Activated gamma-delta T cell treated with anti-CD3 and anti-CD28 coated beads, Interleukin-2, amount 50 U/mL, for 16 hours (primary cell): Measurements from ENCODE around the gene MMP26.

Experiments
- DNase-seq: peaks from one replicate; pipeline ENCODE4 v3.0.0-alpha.2; 2020; ENCODE audit warnings: low read depth

The MMP26 gene

DNA sequence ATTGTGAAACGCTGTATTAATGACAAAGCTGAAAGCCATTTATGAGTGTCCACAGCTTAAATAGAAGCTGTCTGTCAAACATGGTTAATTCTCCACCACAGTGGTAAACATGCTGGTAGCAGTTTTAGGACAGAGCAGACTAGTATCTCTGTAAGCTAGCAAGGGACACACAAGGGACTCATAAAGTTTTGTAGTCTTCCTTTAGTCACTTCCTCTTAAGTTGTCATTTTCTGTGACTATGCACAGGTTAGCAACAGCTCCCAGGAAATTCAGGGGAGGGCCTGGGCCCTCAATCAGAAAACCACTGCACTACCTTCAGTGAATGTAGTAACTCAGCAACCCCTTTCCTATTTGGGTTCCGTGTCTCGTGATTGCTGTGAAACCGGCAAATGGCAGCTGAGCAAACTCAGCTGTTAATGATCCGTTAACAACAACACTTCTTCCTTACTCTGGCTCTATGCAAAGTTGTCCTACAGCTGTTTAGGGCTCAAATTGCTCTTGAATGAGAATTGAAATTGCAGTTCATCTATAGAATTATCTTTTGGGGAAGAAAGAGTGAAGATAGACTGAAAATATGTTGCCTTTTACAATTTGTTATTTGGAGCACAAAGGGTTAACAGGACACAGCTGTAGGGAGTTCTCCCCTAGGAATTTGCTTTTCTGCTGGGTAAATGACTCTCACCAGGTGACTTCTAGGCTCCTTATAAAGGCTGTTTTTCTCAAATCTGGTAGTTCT, at the start of gene MMP26:
Gene MMP26, plus strand, starts transcription at position 731 of the 736 bp plus-strand sequence.
- DNase-seq, result no peak

DNA sequence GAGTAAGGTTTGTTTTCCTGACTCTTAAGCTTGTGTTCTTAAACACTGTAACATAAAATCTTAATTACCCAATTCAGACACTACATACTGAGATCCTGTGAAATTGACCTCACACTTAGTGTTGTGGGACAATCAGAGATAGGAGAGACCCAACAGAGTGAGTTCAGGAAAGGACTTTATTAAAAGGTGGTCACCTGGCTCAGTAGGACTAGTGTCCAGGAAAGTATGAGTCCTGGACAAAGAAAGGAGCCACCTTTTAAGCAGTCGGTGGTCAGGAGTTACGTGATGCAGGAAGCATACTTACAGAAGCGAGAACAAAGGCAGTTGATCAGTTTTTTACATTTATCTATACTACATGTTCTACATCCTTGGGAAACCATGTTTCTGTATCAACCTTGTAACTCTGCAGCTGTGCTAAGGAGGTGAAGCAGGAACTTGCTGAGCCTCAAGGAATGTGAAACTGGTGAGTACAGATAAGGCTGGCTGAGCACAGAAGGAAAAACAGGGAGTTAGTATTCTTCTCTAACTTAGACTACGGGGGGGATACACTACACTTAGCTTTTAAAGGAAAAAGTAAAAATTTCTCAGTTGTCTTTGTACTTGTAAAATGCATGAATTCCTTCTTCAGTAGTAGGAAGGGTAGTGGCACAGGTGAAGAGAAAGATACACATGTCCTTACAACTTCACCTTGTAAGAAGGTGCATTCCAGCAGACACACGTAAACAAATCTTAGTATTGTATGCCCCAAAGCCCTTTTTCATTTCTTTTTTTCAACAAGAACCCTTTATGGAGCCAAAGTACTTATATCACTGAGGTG, 45.7 kb upstream of the MMP26 start:
- no peak for DNase-seq

DNA sequence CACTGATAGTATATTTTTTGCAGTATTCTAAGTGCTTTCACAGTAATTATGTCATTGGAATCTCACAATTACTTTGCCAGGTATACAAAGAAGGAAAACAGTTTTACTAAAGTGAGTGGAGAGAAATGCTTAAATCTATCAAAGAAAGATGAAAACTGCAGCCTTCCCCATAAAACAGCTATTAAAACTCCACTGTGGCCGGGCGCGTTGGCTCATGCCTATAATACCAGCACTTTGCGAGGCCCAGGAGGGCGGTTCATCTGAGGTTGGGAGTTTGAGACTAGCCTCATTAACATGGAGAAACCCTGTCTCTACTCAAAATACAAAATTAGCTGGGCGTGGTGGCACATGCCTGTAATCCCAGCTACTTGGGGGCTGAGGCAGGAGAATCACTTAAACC, 41.7 kb upstream of the MMP26 start:
- DNase-seq, result no peak

DNA sequence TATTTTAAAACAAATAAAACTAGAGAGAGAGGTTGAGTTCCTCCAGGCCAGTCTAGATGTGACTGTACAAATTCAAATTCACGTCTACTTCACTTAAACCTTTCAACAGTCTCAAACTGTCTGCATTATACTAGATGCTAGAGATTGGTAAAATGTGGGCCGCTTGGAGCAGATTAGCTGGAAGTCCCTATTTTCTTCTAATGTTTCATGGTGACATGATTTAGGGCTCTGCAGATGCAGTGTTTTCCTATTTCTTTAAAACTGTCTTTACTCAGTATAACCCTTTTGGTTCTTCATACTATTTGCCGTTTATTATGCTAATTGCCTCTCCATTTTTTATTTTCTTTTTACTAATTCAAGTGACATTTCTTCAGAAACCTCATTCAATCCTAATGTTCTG, 40.4 kb upstream of the MMP26 start:
- no peak for DNase-seq

- DNase-seq, result no peak
Measured at GRCh38 chr11:4664786-4665185, 39.8 kb upstream of the MMP26 start.

- no peak for DNase-seq
Measured at GRCh38 chr11:4665424-4665823, 39.2 kb upstream of the MMP26 start.

DNA sequence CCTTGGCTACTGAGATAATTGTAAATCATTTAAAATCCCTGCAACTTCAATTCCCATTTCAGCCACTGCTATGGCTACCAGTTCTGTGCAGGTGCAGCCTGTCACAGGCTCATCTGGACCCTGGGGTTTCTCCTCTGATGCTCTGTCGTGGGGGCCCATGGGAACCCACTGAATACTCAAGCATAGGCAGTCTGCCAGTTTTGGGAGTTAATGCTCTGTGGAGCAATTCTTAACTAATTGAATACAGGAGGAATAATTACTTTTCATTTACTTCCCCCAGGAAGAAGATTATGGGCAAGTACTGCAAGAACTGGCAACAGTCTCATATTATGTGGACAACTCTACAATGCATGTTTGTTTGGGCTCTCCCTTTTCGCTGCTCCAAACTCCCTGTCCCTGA, 32.8 kb upstream of the MMP26 start:
- no peak for DNase-seq

DNA sequence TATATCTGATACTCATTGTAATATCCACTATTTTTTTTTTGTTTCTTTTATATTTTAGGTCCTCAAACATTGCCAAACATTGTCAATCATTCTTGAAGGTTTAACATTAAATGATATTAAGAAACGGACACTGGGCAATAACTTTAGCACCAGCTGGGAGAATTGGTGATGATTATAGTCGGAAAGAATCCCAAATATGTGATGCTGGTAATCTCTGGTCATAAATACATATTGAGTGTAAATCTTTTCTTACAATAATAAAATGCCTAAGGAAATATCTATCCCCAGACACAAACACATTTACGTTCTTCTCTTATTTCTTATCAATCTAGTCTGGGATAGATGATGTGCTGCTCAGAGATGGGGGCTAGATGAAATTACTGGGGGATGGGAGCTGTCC, 32.1 kb upstream of the MMP26 start:
- DNase-seq, result no peak

- no peak for DNase-seq
Measured at GRCh38 chr11:4673781-4674180, 30.8 kb upstream of the MMP26 start.

GRCh38 chr11:4677948-4678347, 26.6 kb upstream of the MMP26 start:
- DNase-seq, result no peak

DNA sequence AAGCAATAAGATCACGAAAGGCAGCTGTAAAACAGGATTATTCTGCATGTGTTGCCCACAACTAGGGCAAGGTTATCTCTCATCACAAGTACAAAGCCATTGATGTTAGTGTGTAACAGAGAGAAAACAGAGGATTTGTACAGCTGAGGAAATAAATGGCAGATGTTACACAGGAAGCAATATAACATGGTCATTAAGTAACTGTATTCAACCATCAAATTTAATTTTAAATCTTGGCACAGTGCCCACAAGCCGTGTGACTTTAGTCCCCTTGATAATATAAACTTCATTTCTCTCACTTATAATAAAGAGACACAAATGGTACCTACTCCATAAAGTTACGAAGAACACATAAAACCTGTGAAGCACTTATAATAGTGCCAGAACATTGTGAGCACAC, 24.2 kb upstream of the MMP26 start:
- DNase-seq, result no peak

DNA sequence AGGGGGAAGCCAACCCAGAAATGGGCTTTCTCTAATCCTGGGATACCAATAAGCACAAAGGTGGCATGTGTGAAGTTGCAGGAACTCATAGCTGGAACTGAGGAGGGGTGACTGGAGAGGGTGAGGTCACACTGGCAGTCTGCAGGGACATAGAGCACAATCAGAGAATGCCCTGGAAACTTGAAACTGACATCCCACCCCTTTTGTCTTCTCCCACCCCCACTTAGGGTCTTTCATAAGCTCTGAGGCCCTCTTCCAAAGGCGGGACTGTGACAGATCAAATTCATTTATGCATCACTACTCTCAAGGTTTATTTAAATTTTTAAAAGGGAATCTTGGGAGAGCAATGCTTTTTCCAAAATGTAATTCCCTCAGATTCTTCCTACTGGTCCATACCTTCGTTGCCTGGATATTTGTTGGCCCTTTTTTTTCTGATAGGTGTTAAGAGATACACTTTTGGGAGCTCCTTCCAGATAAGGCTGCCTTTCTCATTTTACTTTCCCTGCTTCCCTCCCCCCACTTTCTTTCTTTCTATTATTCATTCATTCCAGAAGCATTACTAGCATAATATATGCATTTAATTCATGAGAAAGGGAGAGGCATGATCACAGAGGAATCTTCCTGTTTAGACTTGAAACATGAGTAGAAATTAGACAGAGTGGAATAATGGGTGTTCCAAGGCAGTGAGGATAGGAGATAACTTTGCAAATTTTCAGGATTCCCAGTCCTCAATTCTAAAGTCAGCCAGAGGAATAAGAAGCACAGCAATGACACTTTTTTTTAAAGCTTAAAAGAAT, 21.8 kb upstream of the MMP26 start:
- DNase-seq, result no peak

DNA sequence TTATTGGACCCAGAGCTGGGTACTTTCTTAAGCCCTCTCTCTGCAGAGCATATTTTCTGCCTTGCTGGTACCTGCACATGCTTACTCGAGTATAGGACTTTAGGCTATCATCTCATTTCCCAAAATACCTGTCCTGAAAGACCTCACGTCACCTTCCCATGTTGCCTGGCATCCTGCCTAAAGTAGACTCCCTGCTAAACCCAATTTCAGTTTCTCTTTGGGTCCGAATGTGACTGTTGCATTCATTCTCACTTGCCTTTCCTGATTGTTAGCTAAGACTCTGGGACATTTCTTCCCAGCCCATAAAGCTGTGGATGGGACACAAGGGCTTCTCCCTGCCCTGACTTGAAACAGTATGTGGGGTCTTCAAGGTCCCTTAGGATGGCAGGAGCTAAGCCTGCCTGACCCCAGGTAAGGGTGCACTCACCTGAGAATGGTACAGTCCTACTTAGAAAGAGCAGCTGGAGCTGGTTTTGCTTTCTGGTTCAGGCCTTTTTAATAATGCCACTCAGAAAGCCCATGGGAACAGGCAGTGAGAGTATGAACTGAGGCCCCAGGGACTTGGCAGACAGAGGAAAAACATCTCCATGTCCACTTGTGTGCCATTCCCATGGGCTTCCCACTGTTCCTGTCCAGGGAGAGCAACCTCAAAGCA, 19.8 kb upstream of the MMP26 start:
- no peak for DNase-seq

DNA sequence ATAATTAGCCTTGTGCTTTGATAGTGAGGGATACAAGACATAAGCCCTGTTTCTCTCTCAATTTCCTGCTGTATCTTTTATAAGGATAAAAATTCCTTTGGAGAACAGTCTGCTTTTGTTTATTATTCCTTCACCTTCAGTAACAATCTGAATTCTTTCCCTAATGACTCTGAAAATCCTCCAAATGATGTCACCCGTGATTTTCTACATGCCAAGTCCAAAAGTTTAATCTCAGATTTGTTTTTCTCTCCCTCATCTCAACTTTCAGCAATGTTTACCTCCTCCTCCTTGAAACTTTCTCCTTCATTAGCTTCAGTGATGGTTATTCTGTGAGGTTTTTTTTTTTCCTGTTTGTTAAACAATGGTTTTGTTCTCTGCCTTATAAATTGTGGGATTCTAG, 9.1 kb upstream of the MMP26 start:
- DNase-seq, result no peak

DNA sequence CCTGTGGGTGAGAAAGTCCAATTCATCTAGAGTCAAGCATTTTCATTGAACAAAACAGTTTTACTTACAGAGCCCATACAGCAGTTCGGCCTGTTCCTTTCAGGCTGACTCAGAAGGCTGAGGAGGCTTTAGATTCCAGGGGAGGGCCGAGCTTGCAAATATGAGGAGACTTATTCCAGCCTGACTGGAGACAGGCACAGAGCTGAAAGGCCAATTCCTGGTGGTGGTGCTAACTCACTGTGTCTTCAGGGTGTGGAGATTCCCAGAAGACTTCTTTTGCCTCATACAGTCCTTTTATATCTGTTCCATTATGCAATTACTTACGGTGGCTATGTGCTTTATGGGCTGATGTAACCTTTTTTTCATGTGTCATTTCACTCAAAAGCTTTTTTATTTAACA, 7.0 kb upstream of the MMP26 start, which contains the start of gene OR51E2:
Gene OR51E2, minus strand, starts transcription at position 269 of the 400 bp plus-strand sequence. CDS start 15,142 bp downstream, outside the sequence.
- no peak for DNase-seq

DNA sequence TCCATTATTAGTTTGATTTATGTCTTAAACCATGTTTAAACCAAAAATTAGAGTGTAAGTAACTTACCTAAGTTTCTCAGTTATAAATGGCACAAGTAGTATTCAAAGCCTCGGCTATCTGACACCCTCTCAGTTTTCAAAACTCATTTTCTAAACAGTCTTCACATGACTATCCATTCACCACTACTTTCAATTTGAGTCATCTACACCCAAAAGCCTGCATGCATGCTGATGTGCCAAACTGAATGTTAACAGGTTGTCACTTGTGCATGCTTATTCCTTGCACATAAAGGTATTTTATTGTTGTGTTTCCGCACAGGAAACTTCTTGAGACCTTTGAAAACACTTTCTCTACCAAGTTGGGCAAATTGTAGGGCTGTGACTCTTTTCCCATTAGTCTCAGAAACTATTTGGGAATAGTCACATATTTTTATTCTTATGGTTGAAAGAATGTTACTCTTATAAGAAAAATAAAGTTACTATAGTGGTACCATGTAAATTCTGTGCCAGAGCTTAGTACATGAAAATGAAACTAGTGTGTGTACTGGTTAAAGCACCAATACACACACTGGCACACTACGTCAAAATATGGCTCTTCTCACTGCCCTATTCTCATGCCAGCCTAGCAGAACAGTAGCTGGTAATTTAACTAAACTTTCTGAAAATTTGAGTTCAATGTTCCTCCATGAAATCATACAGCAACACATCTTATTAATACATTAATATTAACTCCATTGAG, 4.7 kb upstream of the MMP26 start:
- DNase-seq, result no peak

DNA sequence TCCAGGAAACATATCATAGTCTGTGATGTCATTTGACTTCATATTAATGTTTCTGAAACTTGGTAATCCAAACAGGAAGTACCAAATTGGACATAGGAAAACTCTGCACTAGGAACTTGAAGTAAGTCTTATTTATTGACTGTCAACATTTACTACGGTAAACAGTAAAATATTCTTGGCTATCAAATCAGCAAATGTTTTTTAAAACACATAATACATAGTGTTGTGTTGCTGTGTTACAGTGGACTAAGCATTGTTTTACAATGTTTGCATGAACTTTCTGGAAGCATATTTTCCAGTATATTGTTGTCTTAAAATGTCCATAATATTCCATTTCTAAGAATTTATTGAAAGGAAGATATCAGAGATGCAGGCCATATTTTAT, 4.2 kb upstream of the MMP26 start:
- DNase-seq, result no peak

DNA sequence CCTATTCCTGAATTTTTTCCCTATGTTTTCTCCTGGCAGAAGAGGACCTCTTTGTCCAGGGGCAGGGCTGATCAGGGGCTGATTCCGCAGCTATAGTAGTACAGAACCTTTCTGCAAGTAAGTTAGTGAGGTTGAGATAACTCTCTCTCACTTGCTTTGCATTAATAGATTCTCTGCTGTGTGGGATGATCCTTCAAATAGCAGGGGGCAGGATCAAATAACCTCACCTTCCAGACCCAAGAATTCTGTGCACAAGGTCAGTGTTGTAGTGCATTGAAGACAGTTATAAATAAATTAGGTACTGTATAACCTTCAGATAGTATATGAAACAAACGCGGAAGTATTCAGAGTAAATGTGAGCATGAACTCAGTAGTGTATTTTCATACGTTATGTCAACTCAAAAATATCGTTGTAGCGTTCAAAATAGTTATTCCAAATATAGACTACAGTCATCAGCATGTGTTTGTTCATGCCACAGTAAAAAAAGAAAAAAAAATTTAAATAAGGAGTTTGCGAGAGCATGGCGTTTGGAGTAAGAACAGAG, 278 bp downstream of the MMP26 start:
- no peak for DNase-seq

GRCh38 chr11:4713241-4713640, 8.7 kb downstream of the MMP26 start:
- no peak for DNase-seq

- DNase-seq, result no peak
Measured at GRCh38 chr11:4714300-4714699, 9.7 kb downstream of the MMP26 start.
